HFF-Myc (cell line): ENCODE results near the gene CCSER1.

Experiments used
- DNase-seq: peaks from one replicate; pipeline ENCODE4 v3.0.0-alpha.2; 2011; ENCODE audit warnings: low read depth; ENCODE audit errors: extremely low read depth
- H3K4me3 ChIP-seq: replicated peaks from 2 replicates; pipeline ENCODE4 v1.5.1; 2011; ENCODE audit warnings: low read depth, mild to moderate bottlenecking, control low read depth, low read length
- CTCF ChIP-seq: IDR thresholded peaks from 2 replicates; pipeline ENCODE4 v1.5.1; 2012; ENCODE audit warnings: mild to moderate bottlenecking, low read depth, low read length, control low read depth; ENCODE audit errors: missing control alignments

Gene CCSER1

GRCh38 chr4:90127223-90127705 is at the start of gene CCSER1:
Gene CCSER1 (plus strand): TSS chr4:90127394.
- no peak for TF ChIP-seq CTCF
- no peak for DNase-seq
- H3K4me3 ChIP-seq, result no peak within 1 kb of the TSS

- no peak for DNase-seq
- TF ChIP-seq CTCF, result no peak
- H3K4me3 ChIP-seq, result no peak overlapping the region
Observed at GRCh38 chr4:90078440-90078839, 48.8 kb upstream of the CCSER1 start.

- DNase-seq, result no peak
- no peak for TF ChIP-seq CTCF
- H3K4me3 ChIP-seq, result no peak overlapping the region
Observed at GRCh38 chr4:90080116-90080515, 47.1 kb upstream of the CCSER1 start.

GRCh38 chr4:90081432-90082144 is 45.6 kb upstream of the CCSER1 start:
- no peak overlapping the region for H3K4me3 ChIP-seq
- TF ChIP-seq CTCF, result no peak
- no peak for DNase-seq

GRCh38 chr4:90082449-90082848 is 44.7 kb upstream of the CCSER1 start:
- H3K4me3 ChIP-seq, result no peak overlapping the region
- TF ChIP-seq CTCF, result no peak

GRCh38 chr4:90084277-90084966 is 42.8 kb upstream of the CCSER1 start:
- no peak for DNase-seq
- no peak for TF ChIP-seq CTCF
- H3K4me3 ChIP-seq, result no peak overlapping the region

More at GRCh38 chr4:90082449-90082848, 44.7 kb upstream of the CCSER1 start:
- no peak for DNase-seq
